HEK293 (cell line): Measurements from ENCODE around the gene STX4.

ENCODE experiments used
- CTCF ChIA-PET: fragments of 350-600 bp; formaldehyde crosslinking; extraction: SDS; loops from one replicate; lab custom pipeline; 2021; ENCODE audit warnings: antibody characterized with exemption; lab: Yijun Ruan, JAX
- POLR2A ChIA-PET: fragments of 300-600 bp; formaldehyde crosslinking; extraction: SDS; loops from one replicate; lab custom pipeline; 2020; ENCODE audit warnings: antibody characterized with exemption, inconsistent platforms; lab: Yijun Ruan, JAX
- H3K27ac ChIP-seq: fragments of 200-500 bp; sonication (Bioruptor generic); 2 replicates; pipeline ENCODE4 v1.5.1; 2014; ENCODE audit warnings: low read depth, low read length, control low read depth, inconsistent platforms; ENCODE audit errors: extremely low read depth
- H3K36me3 ChIP-seq, 2 experiments: fragments of 200-500 bp in 1 of 2; sonication (Bioruptor generic) in 1 of 2; 1 replicate in 1 of 2; 2 replicates in 1 of 2; pipeline ENCODE4 v1.5.1; 2014 to 2017; ENCODE audit warnings: inconsistent platforms in 2 of 2, low read length in 2 of 2; ENCODE audit not compliant: control insufficient read depth in 2 of 2, insufficient read depth in 1 of 2
- H3K4me1 ChIP-seq: fragments of 200-500 bp; sonication (Bioruptor generic); 2 replicates; pipeline ENCODE4 v1.5.1; 2014; ENCODE audit warnings: mild to moderate bottlenecking, low read length, inconsistent platforms; ENCODE audit not compliant: control insufficient read depth, insufficient read depth
- H3K4me3 ChIP-seq: 2 replicates; pipeline ENCODE4 v1.5.1; 2011; ENCODE audit warnings: low read depth, mild to moderate bottlenecking, control low read depth, low read length, moderate library complexity
- H3K9me3 ChIP-seq: fragments of 200-500 bp; sonication (Bioruptor generic); 2 replicates; pipeline ENCODE4 v1.5.1; 2014; ENCODE audit warnings: low read depth, low read length, inconsistent platforms; ENCODE audit not compliant: control insufficient read depth, insufficient read depth
- BCL11B ChIP-seq: fragments of 450-650 bp; formaldehyde crosslinking; IDR thresholded peaks from 2 replicates; pipeline ENCODE4 v1.5.1; 2016; ENCODE audit warnings: low read depth, missing biosample characterization, missing genetic modification characterization
- GFI1B ChIP-seq: fragments of 450-650 bp; formaldehyde crosslinking; IDR thresholded peaks from 2 replicates; pipeline ENCODE4 v1.5.1; 2016; ENCODE audit warnings: missing biosample characterization, missing genetic modification characterization
- KLF1 ChIP-seq: fragments of 450-650 bp; formaldehyde crosslinking; IDR thresholded peaks from 2 replicates; pipeline ENCODE4 v1.5.1; 2016; ENCODE audit warnings: missing biosample characterization, missing genetic modification characterization
- MEIS1 ChIP-seq: sonication (generic); formaldehyde crosslinking; IDR thresholded peaks from 2 replicates; pipeline ENCODE4 v1.8.1; 2022; ENCODE audit warnings: missing genetic modification reagents, mild to moderate bottlenecking, borderline replicate concordance
- PRDM1 ChIP-seq: fragments of 450-650 bp; formaldehyde crosslinking; IDR thresholded peaks from 2 replicates; pipeline ENCODE4; 2016; ENCODE audit warnings: missing biosample characterization, missing genetic modification characterization
- RBAK ChIP-seq: fragments of 450-650 bp; formaldehyde crosslinking; IDR thresholded peaks from 2 replicates; pipeline ENCODE4 v1.5.1; 2016; ENCODE audit warnings: missing biosample characterization, missing genetic modification characterization
- SP2 ChIP-seq: fragments of 450-650 bp; formaldehyde crosslinking; IDR thresholded peaks from 2 replicates; pipeline ENCODE4 v1.5.1; 2016; ENCODE audit warnings: missing biosample characterization, missing genetic modification characterization
- TRIM28 ChIP-seq: IDR thresholded peaks from 2 replicates; pipeline ENCODE4 v1.6.1; 2011; ENCODE audit warnings: low read length, control low read depth, borderline replicate concordance
- ZBTB17 ChIP-seq: fragments of 450-650 bp; formaldehyde crosslinking; IDR thresholded peaks from 2 replicates; pipeline ENCODE4 v1.5.1; 2016; ENCODE audit warnings: missing biosample characterization, missing genetic modification characterization
- ZBTB7A ChIP-seq: fragments of 450-650 bp; formaldehyde crosslinking; IDR thresholded peaks from 2 replicates; pipeline ENCODE4 v1.5.1; 2016; ENCODE audit warnings: low read depth, missing biosample characterization, missing genetic modification characterization
- ZEB2 ChIP-seq: fragments of 450-650 bp; formaldehyde crosslinking; IDR thresholded peaks from 2 replicates; pipeline ENCODE4 v1.5.1; 2016; ENCODE audit warnings: missing biosample characterization, missing genetic modification characterization
- ZNF174 ChIP-seq: fragments of 450-650 bp; formaldehyde crosslinking; IDR thresholded peaks from 2 replicates; pipeline ENCODE4 v1.5.0; 2017; ENCODE audit warnings: missing biosample characterization, mild to moderate bottlenecking, missing genetic modification characterization
- ZNF184 ChIP-seq: fragments of 450-650 bp; IDR thresholded peaks from 2 replicates; pipeline ENCODE4 v1.5.1; 2018; ENCODE audit warnings: missing biosample characterization, mild to moderate bottlenecking, missing genetic modification characterization
- ZNF223 ChIP-seq: fragments of 450-650 bp; formaldehyde crosslinking; IDR thresholded peaks from 2 replicates; pipeline ENCODE4 v1.5.1; 2016; ENCODE audit warnings: missing biosample characterization, missing genetic modification characterization
- ZNF23 ChIP-seq: fragments of 450-650 bp; formaldehyde crosslinking; IDR thresholded peaks from 2 replicates; pipeline ENCODE4 v1.5.1; 2016; ENCODE audit warnings: missing biosample characterization, missing genetic modification characterization, borderline replicate concordance
- ZNF335 ChIP-seq: fragments of 450-650 bp; formaldehyde crosslinking; conservative IDR thresholded peaks from 2 replicates; pipeline ENCODE4 v1.5.1; 2016; ENCODE audit warnings: missing biosample characterization, missing genetic modification characterization
- ZNF341 ChIP-seq: fragments of 450-650 bp; formaldehyde crosslinking; IDR thresholded peaks from 2 replicates; pipeline ENCODE4; 2016; ENCODE audit warnings: low read depth, missing biosample characterization, missing genetic modification characterization
- ZNF37A ChIP-seq: fragments of 450-650 bp; IDR thresholded peaks from 2 replicates; pipeline ENCODE4 v1.5.1; 2018; ENCODE audit warnings: missing biosample characterization, missing genetic modification characterization
- ZNF394 ChIP-seq: fragments of 450-650 bp; formaldehyde crosslinking; IDR thresholded peaks from 2 replicates; pipeline ENCODE4 v1.5.1; 2016; ENCODE audit warnings: missing biosample characterization, missing genetic modification characterization, mild to moderate bottlenecking, moderate library complexity, borderline replicate concordance
- ZNF423 ChIP-seq: fragments of 450-650 bp; formaldehyde crosslinking; IDR thresholded peaks from 2 replicates; pipeline ENCODE4 v1.5.1; 2016; ENCODE audit warnings: missing biosample characterization, missing genetic modification characterization
- ZNF530 ChIP-seq: fragments of 450-650 bp; formaldehyde crosslinking; IDR thresholded peaks from 2 replicates; pipeline ENCODE4 v1.5.1; 2016; ENCODE audit warnings: low read depth, missing biosample characterization, missing genetic modification characterization
- ZNF560 ChIP-seq: fragments of 450-650 bp; formaldehyde crosslinking; IDR thresholded peaks from 2 replicates; pipeline ENCODE4 v1.5.1; 2017; ENCODE audit warnings: missing biosample characterization, missing genetic modification characterization, borderline replicate concordance
- ZNF600 ChIP-seq: fragments of 450-650 bp; formaldehyde crosslinking; IDR thresholded peaks from 2 replicates; pipeline ENCODE4 v1.5.1; 2016; ENCODE audit warnings: missing biosample characterization, missing genetic modification characterization
- ZNF621 ChIP-seq: fragments of 450-650 bp; formaldehyde crosslinking; IDR thresholded peaks from 2 replicates; pipeline ENCODE4 v1.5.1; 2017; ENCODE audit warnings: missing biosample characterization, missing genetic modification characterization
- ZNF629 ChIP-seq: fragments of 450-650 bp; formaldehyde crosslinking; IDR thresholded peaks from 2 replicates; pipeline ENCODE4 v1.5.1; 2017; ENCODE audit warnings: missing biosample characterization, missing genetic modification characterization
- ZNF658 ChIP-seq: fragments of 450-650 bp; formaldehyde crosslinking; IDR thresholded peaks from 2 replicates; pipeline ENCODE4; 2016; ENCODE audit warnings: missing biosample characterization, missing genetic modification characterization
- ZNF768 ChIP-seq: fragments of 450-650 bp; formaldehyde crosslinking; IDR thresholded peaks from 2 replicates; pipeline ENCODE4 v1.5.1; 2018; ENCODE audit warnings: missing biosample characterization, mild to moderate bottlenecking, missing genetic modification characterization
- ZNF843 ChIP-seq: fragments of 450-650 bp; formaldehyde crosslinking; IDR thresholded peaks from 2 replicates; pipeline ENCODE4 v1.5.1; 2016; ENCODE audit warnings: missing biosample characterization, missing genetic modification characterization
- ZSCAN30 ChIP-seq: fragments of 450-650 bp; IDR thresholded peaks from 2 replicates; pipeline ENCODE4 v1.5.1; 2018; ENCODE audit warnings: missing biosample characterization, mild to moderate bottlenecking, missing genetic modification characterization, moderate library complexity
- TF ChIP-seq, protein P1 (sequence below): fragments of 450-650 bp; formaldehyde crosslinking; IDR thresholded peaks from 2 replicates; pipeline ENCODE4 v1.5.1; 2016; ENCODE audit warnings: missing biosample characterization, missing genetic modification characterization
- TF ChIP-seq, protein P2 (sequence below): IDR thresholded peaks from 2 replicates; pipeline ENCODE4 v1.6.1; 2011; ENCODE audit warnings: mild to moderate bottlenecking, low read depth, low read length, borderline replicate concordance
- TF ChIP-seq, protein P3 (sequence below): fragments of 450-650 bp; formaldehyde crosslinking; IDR thresholded peaks from 2 replicates; pipeline ENCODE4 v1.5.1; 2016; ENCODE audit warnings: missing biosample characterization, missing genetic modification characterization
- TF ChIP-seq, protein P4 (sequence below): fragments of 450-650 bp; formaldehyde crosslinking; IDR thresholded peaks from 2 replicates; pipeline ENCODE4 v1.5.1; 2016; ENCODE audit warnings: missing biosample characterization, missing genetic modification characterization

The STX4 gene

DNA sequence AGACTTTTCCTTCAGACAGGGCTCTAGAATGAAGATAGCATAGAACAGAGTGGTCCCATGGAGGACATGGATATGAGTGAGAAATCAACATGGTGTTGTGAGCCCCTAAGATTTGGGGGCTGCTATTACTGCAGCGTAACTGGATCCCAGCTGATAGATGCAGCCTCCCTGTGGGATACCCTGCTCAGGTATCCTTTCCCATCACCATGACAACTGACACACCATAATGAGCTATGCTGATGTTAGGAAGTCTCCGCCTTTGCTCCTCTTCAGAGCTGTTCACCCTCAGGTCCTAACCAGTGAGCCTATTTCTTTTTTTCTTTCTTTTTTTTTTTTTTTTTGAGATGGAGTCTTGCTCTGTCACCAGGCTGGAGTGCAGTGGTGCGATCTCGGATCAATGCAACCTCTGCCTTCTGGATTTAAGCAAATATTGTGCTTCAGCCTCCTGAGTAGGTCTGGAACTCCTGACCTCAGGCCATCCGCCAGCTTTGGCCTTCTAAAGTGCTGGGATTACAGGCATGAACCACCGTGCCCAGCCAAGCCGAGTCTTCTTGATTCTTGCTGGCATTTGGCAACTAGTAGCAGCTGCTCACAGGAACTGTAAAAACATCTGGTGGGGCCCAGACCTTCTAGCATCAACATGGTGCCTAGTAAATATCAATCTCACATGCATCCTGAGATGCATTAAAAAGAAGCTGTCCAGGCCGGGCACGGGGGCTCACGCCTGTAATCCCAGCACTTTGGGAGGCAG is 17.1 kb downstream of the STX4 start (continued):
- TF ChIP-seq ZNF843 (no peak), ZNF341 (no peak)

DNA sequence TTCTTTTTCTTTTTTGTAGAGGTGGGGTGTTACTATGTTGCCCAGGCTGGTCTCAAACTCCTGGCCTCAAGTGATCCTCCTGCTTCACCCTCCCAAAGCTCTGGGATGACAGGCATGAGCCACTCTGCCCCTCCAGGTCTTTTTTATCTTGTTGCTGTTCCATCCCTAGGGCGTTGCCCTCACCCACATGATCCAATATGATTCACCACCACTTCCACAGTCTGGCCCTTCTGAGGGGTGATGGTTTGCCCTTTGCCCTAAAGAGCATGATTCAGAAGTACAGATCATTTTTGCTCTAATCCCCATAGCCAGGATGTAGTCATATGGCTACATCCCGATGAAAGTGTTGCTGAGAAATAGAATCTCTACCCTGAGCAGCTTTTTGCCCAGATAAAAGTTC is 18.8 kb downstream of the STX4 start:
- Histone ChIP-seq H3K4me1 (no peaks in the 10 kb centered on the region), H3K36me3 (no peaks in the 10 kb centered on the region), H3K9me3 (no peaks in the 10 kb centered on the region), H3K27ac (no peak overlapping the region), H3K4me3 (no peak overlapping the region)
- ChIA-PET POLR2A (no interaction called here), CTCF (no interaction called here)
- no peak for TF ChIP-seq ZNF423
- TF ChIP-seq KLF1 (tag by site-specific recombination), result peak; percentile 85
- TF ChIP-seq ZNF335, result peak; percentile 44; the same call in 1 of the 2 replicates
- TF ChIP-seq ZNF184, result peak; percentile 50; the same call in 1 of the 2 replicates
- no peak for TF ChIP-seq ZNF37A
- no peak for TF ChIP-seq MEIS1 (CRISPR knock-in tag)
- TF ChIP-seq, protein P1, sequence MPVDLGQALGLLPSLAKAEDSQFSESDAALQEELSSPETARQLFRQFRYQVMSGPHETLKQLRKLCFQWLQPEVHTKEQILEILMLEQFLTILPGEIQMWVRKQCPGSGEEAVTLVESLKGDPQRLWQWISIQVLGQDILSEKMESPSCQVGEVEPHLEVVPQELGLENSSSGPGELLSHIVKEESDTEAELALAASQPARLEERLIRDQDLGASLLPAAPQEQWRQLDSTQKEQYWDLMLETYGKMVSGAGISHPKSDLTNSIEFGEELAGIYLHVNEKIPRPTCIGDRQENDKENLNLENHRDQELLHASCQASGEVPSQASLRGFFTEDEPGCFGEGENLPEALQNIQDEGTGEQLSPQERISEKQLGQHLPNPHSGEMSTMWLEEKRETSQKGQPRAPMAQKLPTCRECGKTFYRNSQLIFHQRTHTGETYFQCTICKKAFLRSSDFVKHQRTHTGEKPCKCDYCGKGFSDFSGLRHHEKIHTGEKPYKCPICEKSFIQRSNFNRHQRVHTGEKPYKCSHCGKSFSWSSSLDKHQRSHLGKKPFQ (tag by site-specific recombination), result no peak
- TF ChIP-seq ZEB2 (tag by site-specific recombination), result 0 out of 2 replicates have a peak, but pooled peaks have one; percentile 25
- TF ChIP-seq ZNF629 (tag by site-specific recombination), result peak; percentile 44
- TF ChIP-seq, protein P2, sequence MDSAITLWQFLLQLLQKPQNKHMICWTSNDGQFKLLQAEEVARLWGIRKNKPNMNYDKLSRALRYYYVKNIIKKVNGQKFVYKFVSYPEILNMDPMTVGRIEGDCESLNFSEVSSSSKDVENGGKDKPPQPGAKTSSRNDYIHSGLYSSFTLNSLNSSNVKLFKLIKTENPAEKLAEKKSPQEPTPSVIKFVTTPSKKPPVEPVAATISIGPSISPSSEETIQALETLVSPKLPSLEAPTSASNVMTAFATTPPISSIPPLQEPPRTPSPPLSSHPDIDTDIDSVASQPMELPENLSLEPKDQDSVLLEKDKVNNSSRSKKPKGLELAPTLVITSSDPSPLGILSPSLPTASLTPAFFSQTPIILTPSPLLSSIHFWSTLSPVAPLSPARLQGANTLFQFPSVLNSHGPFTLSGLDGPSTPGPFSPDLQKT, result no peak
- no peak for TF ChIP-seq ZNF394 (tag by site-specific recombination)
- TF ChIP-seq RBAK, result no peak
- TF ChIP-seq ZBTB7A, result no peak
- no peak for TF ChIP-seq ZNF560
- TF ChIP-seq GFI1B (tag by site-specific recombination), result no peak
- TF ChIP-seq ZNF174, result no peak
- TF ChIP-seq ZNF768 (tag by site-specific recombination), result no peak
- no peak for TF ChIP-seq ZNF530 (tag by site-specific recombination)
- TF ChIP-seq ZNF621 (tag by site-specific recombination), result no peak
- TF ChIP-seq, protein P3, sequence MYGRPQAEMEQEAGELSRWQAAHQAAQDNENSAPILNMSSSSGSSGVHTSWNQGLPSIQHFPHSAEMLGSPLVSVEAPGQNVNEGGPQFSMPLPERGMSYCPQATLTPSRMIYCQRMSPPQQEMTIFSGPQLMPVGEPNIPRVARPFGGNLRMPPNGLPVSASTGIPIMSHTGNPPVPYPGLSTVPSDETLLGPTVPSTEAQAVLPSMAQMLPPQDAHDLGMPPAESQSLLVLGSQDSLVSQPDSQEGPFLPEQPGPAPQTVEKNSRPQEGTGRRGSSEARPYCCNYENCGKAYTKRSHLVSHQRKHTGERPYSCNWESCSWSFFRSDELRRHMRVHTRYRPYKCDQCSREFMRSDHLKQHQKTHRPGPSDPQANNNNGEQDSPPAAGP (tag by site-specific recombination), result peak; percentile 90
- TF ChIP-seq PRDM1 (tag by site-specific recombination), result no peak
- 0 out of 2 replicates have a peak, but pooled peaks have one; percentile 41 for TF ChIP-seq ZNF600 (tag by site-specific recombination)
- TF ChIP-seq TRIM28, result no peak
- TF ChIP-seq, protein P4, sequence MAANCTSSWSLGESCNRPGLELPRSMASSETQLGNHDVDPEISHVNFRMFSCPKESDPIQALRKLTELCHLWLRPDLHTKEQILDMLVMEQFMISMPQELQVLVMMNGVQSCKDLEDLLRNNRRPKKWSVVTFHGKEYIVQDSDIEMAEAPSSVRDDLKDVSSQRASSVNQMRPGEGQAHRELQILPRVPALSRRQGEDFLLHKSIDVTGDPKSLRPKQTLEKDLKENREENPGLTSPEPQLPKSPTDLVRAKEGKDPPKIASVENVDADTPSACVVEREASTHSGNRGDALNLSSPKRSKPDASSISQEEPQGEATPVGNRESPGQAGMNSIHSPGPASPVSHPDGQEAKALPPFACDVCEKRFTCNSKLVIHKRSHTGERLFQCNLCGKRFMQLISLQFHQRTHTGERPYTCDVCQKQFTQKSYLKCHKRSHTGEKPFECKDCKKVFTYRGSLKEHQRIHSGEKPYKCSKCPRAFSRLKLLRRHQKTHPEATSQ, result no peak
- no peak for TF ChIP-seq ZNF658
- no peak for TF ChIP-seq BCL11B (tag by site-specific recombination)
- peak; percentile 30; the same call in 1 of the 2 replicates for TF ChIP-seq ZBTB17 (tag by site-specific recombination)
- TF ChIP-seq ZSCAN30 (tag by site-specific recombination), result no peak
- no peak for TF ChIP-seq ZNF23 (tag by site-specific recombination)
- TF ChIP-seq ZNF223, result no peak
- TF ChIP-seq SP2 (tag by site-specific recombination), result peak; percentile 27; the same call in 1 of the 2 replicates
